Retinal pigment epithelial cell (primary cell): ENCODE data around the gene ADAMTS17.
"Not testable (repeated sequence)": the region's sequence is repeated elsewhere in the genome, so short reads cannot be mapped to it uniquely, and the experiment has no call there.

ENCODE experiments used
- DNase-seq: peaks from one replicate; pipeline ENCODE4 v3.0.0-alpha.2; 2010; ENCODE audit warnings: low read depth
- H3K4me3 ChIP-seq: 2 replicates; pipeline ENCODE4 v1.5.1; 2011; ENCODE audit warnings: mild to moderate bottlenecking, low read length, control low read depth, moderate library complexity
- TF ChIP-seq, protein P1 (sequence below): conservative IDR thresholded peaks from 2 replicates; pipeline ENCODE4 v1.5.1; 2011; ENCODE audit warnings: low read depth, low read length, control low read depth, inconsistent platforms

ADAMTS17 gene

GRCh38 chr15:100095541-100096247 is 246.1 kb downstream of the ADAMTS17 start:
- DNase-seq: no peak
- no peak overlapping the region for H3K4me3 ChIP-seq
- TF ChIP-seq, protein P1, sequence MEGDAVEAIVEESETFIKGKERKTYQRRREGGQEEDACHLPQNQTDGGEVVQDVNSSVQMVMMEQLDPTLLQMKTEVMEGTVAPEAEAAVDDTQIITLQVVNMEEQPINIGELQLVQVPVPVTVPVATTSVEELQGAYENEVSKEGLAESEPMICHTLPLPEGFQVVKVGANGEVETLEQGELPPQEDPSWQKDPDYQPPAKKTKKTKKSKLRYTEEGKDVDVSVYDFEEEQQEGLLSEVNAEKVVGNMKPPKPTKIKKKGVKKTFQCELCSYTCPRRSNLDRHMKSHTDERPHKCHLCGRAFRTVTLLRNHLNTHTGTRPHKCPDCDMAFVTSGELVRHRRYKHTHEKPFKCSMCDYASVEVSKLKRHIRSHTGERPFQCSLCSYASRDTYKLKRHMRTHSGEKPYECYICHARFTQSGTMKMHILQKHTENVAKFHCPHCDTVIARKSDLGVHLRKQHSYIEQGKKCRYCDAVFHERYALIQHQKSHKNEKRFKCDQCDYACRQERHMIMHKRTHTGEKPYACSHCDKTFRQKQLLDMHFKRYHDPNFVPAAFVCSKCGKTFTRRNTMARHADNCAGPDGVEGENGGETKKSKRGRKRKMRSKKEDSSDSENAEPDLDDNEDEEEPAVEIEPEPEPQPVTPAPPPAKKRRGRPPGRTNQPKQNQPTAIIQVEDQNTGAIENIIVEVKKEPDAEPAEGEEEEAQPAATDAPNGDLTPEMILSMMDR: no peak

DNA sequence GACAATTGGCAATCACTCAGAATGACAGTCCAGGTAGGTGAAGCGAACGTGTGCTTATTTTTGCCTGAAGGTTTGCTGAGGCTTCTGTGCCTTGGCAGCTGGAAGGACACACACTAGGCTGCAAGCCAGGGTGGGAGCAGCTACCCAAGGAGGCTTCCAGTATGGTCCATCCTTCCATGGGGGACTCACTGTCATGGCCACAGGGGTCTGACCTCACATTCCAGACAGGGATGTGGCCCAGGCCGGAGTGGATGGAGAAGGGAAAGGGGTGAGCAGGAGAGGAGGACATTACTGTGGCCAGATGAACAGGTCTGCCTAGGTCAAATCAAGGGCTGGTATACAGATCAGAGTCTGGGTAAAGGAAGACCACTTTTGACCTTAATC is 247.7 kb downstream of the ADAMTS17 start:
- no peak for DNase-seq
- TF ChIP-seq, protein P1: no peak
- no peak overlapping the region for H3K4me3 ChIP-seq

DNA sequence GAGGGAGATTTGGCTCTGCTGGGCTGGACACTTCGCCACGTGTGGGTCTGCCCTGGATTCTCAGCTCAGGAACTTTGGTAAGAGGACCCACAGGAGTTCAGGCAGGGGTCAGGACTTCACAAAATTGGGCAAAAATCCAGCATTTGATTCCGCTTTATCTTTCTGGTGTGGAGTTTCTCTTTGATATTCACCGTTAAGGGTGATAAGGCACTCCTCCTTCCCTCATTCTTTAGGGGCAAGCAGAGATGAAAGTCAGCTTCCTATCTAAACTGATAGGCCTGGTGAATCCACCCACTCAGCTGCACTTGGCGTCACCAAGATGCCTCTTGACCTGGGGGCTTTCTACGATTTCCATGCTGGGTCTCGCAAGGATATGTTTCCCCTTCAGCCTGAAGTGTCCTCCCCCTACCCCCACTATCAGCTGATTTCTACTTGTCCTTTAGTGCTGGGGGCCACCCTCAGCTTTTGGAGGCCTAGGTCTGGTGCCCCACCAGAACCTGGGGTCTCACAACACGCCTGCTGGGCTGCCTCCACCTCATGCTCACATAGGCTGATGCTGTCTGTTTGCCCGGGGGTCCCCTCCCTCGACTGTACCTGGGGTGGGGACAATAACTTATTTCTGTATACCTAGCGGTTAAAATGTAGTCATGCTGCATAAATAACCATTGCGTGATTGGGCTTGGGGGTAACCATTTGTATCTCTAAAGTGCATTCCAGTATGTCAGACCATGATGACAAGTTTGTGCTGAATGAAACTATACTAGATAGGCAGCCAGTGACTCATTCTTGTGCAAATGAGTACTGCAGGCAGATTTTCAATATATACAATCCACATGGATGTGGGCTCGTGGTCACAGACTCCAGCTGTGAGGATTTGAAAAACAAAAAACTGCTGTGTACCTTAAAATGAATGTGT is 248.3 kb downstream of the ADAMTS17 start:
- no peak overlapping the region for H3K4me3 ChIP-seq
- DNase-seq: no peak
- TF ChIP-seq, protein P1: no peak

GRCh38 chr15:100092034-100092433 is 249.7 kb downstream of the ADAMTS17 start:
- no peak for DNase-seq
- H3K4me3 ChIP-seq: no peak overlapping the region
- TF ChIP-seq, protein P1: no peak

DNA sequence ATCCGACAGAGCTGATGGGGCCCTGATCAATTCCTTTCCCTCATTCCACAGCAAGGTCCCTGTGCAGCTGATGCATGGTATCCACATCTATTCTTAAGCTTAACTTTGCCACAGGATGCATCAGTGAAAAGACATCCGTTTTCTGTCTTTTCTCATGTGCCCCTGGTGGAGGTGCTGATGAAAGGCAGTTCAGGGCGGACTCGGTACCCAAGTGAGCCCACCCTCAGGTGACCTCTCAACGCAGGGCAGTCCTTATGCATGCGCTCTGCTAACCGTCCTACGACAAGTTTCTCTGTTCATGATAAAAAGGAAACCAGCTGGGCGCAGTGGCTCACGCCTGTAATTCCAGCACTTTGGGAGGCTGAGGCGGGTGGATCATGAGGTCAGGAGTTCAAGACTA is 251.4 kb downstream of the ADAMTS17 start:
- no peak overlapping the region for H3K4me3 ChIP-seq
- TF ChIP-seq, protein P1: no peak
- no peak for DNase-seq

DNA sequence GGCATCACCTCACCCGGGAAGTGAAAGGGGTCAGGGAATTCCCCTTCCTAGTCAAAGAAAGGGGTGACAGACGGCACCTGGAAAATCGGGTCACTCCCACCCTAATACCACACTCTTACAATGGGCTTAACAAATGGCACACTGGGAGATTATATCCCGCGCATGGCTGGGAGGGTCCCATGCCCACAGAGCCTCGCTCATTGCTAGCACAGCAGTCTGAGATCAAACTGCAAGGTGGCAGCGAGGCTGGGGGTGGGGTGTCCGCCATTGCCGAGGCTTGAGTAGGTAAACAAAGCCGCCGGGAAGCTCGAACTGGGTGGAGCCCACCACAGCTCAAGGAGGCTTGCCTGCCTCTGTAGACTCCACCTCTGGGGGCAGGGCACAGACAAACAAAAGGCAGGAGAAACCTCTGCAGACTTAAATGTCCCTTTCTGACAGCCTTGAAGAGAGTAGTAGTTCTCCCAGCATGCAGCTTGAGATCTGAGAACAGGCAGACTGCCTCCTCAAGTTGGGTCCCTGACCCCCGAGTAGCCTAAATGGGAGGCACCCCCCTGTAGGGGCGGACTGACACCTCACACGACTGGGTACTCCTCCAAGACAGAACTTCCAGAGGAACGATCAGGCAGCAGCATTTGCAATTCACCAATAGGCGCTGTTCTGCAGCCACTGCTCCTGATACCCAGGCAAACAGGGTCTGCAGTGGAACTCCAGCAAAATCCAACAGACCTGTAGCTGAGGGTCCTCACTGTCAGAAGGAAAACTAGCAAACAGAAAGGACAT is 257.5 kb downstream of the ADAMTS17 start:
- not testable (repeated sequence) for DNase-seq, H3K4me3 ChIP-seq

GRCh38 chr15:100083572-100083971 is 258.2 kb downstream of the ADAMTS17 start:
- DNase-seq: no peak
- H3K4me3 ChIP-seq: no peak overlapping the region
- TF ChIP-seq, protein P1: no peak
